SW 1271 (cell line): ENCODE data around the gene COL1A1.
A peak's percentile ranks its signal among the peaks of the same experiment; 100 is the strongest.

ENCODE experiments used
- DNase-seq, 2 experiments: peaks; one replicate each; lab custom pipeline; 2025; lab: John Stamatoyannopoulos, UW

Gene COL1A1

DNA sequence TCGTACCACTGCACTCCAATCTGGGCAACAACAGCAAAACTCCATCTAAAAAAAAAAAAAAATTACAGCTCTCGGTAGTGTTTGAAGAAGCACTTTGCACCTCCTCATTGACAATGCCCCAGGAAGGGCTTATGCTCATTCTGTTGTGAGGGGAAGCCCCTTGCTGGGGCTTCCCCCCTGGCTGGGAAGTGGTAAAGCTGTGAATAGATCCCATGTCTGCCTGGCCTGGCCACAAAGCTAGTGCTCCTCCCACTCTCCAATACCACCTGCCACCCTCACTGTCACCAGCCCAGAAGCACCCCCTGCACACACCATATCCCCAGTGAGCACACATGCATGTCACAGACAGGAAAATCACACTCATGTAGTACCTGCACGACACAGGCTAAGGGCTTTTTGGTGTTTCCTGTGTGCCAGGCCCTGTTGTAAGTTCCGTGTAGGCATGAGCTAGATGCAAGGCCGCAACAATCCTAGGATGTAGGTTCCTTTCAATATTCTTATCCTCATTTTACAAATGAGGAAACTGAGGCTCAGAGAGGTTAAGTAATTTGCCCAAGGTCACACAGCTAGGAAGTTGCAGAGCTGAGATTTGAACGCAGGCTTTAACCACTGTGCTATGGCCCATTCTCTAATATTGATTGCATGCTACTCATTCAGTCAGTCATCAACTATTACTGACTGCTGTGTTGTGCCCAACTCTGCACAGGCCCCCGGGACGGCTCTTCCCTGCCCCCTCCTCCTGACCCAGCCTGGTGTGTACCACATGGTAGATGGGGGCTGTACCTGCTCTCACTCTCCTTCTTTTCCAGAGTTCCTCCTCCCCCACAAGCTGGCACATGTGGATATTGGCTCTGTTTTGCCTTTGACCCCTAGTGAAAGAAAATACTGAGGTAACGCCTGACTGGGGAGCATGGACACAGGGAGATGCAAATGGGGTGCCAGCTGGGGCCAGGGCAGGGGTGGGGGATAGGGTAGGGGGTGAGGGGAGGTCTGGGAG is 11.9 kb upstream of the COL1A1 start:
- DNase-seq, result no peak

DNA sequence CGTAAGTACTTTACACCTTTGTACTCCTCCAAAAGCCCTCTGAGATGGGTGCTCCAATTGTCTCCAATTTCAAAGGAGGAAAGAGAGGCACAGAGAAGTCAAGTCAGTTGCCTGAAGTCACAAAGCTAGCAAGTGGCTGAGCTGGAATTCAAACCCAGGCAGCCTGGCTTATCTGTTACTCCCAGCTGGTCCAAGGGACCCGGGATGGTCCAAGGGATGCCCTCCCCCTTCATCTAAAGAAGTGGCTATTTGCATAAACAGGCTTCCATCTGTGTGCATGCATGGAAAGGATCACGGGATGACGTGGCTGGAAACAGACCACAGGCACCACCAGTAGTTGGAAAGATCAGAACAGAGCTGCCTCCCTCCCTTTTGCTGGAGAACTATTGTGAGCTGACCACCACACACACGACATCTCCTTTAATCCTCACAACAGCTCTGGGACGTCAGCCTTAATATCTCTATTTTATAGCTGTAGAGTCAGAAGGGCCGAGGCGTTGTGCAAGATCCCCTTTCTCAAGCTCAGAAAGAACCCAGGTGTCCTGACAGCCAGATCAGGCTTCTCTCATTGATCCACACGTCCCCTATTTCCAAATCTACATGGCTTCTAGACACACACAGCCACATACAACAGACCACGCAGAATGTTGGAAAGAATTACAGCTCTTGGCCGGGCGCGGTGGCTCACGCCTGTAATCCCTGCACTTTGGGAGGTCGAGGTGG is 10.9 kb upstream of the COL1A1 start:
- DNase-seq, result no peak

DNA sequence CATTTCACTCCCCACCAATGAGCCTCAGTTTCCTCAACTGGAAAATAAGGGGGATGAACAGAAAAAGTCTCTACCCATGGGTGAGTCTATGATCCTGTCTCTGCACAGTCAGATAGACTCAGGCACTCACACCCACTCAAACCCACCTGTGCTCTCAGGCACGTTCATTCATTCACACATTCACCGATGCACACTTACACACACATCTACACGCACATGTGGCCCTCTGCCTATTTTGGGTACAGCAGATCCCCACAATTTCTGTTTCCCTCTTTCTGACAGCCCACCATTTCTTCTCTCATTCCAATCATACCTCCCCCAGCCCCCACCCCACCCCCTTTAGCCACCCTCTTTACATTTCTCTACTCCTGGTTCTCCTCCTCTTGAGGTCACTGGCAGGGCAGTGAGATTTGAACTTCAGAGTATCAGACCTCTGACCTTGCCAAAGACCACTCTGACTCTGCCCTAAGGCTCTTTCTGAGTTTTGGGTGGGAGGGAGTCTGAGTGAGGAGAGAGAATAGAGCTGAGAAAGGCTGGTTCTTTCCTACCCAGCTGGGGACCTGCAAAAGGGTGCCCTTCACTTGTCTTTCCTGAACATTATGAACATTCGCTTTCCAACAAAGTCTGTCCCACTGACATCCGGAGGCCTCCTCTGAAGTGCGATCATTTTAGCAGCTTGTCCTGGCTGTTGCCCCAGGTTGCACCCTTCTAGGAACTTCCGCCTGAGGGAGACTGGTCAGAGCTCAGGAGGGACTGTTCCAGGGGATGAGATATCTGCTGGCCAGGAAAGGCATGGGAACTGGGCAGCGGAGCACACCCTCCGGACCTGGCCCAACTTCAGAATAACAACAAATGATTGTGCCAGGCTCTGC is 10.1 kb upstream of the COL1A1 start:
- DNase-seq, result no peak

DNA sequence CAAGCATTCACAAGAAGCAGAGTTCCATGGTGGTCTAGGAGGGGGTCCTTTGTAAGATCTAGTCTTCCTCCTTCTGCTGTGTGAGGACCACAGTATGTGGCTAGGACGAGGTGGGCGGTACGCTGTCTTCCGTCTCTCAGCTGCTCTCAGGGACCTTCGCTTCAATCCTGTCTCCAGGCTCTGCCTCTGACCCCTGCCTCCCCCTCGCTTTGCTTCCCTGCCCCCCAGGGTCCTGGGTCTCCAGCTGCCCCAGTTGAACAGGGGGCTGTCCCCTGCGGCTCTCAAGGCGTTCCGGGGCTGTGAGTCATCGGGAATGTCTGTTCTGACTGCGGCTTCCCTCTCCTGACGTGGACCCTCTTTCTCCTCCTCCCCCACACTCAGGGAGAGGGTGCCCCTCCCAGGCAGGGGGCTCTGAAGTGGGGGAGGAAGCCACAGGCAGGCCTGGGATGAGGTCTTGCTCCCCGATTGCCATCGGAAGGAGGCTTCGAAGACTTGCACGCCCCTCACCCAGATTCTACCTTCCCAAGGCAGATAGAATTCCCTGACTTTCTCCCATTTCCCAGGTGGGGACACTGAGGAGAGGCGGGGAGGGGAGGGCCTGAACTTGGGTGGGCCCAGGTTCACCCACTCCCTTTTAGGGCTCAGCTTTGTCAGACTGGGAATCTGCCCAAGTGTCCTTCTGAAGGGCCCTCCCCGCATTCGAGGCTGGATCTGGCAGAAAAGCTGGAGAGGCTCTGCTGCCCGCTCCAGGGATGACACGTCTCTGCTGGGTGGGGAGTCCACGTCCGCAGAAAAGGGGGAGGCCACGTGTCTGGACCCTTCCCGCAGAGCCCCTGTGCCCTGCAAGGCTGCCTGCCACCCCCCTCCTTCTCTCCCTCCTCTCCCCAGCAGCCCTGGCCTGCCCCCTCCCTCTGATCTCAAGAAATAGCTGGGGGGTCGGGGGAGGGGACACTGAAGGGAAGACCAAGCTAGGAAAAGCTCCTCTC is 9.1 kb upstream of the COL1A1 start:
- DNase-seq, result peak in 1 of 2 experiments; percentile 22

DNA sequence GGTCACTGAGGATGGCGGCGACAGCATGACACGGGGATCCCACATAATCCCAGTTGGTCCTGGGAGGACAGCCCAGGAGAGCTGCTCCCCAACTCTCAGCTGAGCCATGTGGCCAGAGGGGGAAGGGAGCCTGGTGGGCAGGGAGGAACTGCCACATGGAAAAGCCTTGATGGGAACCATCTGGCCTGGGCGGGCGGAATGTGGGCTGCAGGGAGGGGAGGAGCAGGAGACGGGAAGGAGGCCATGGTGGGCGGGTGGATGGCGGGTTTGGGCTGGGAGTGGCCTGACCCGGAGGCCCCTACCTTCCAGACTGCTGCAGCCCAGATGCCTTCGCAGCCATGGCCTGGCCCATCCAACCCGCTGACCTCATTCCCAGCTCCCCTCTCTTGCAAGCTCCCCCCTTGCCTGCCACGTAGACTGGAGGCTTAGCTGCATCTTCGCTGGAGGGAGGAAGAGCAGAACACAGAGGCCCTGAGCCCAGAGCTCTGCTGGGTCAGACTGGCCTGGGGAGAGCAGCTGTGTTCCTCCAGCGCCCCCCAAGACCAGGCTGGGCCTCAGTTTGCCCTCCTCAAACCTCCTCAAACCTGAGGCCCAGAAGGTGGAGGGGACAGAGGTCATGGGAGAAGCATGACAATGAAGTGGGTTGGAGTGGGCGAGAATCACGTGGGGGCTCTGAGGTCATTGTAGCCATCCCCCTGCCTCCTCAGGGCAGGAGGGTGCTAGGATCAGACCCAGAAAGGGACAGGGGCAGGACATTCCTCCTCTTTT is 8.2 kb upstream of the COL1A1 start:
- DNase-seq, result no peak

DNA sequence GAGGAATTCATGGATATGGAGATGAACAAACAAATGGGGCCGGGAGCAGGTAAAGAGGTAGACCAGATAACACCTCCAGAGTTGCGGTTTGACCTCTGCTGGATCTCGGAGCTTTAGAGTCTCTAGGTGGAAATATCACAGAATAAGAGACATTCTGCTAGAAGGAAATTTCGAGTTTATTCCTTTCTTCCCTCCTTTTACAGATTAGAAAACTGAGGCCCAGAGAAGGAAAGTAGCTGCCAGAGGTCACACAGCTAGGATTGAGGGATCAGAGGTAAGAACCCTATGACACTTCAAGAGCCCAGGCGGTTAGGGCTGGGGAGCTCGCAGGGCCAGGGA is 7.7 kb upstream of the COL1A1 start:
- DNase-seq, result no peak

DNA sequence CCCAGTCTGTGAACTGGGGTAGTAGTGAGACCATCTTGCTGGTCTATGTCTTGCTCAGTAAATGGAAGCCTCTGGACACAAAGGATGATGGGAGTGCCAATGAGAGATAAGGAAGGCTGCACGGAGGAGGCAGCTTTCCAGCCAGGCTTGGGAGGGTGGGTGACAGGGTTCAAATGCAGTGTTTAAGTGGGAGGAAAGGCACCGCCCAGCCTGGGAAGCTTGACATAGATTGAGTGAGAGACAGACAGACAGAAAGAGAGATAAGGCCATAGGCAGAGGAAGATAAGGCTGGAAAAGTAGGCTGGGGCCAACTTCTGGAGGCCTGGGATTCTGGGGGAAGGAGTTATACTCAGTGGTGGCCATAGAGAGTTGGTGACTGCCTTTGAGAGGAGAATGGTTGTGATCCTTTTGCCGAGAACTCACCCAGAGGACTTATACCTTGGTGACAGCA is 7.2 kb upstream of the COL1A1 start:
- DNase-seq, result no peak

DNA sequence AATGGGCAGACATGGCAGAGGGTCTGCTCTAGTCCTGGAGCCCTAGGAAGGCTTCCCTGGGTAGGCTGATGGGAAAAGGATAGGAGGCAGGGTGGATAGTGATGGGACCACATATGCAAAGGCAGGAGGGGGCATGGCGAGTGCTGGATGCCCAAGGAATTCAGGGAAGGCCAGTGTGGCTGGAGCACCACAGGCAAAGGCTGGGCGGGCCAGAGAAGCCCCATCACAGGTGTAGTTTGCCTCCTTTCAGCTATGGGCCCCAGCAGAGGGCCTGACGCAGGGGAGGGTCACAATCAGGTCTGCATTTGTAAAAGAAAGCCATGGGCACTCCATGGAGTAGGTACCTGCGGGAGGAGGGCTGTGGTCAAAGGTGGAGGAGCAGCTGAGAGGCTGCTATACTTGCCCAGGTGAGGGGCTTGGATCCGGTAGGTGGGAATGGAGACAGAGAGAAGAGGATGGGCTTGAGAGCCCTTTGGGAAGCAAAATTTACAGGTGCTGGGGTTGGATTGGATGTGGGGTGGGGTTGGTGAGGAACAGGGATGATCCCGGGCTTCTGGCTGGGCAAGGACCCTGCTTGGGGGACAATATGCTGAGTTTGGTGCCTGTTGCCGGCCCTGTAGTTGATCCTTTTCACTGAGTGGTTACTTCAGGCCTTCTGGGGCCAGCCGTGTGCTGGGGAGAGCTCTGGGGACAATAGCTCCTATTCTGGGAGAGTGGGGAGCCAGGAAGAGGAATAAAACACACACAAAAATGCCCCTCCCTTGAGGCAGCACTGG is 6.5 kb upstream of the COL1A1 start:
- DNase-seq, result no peak

DNA sequence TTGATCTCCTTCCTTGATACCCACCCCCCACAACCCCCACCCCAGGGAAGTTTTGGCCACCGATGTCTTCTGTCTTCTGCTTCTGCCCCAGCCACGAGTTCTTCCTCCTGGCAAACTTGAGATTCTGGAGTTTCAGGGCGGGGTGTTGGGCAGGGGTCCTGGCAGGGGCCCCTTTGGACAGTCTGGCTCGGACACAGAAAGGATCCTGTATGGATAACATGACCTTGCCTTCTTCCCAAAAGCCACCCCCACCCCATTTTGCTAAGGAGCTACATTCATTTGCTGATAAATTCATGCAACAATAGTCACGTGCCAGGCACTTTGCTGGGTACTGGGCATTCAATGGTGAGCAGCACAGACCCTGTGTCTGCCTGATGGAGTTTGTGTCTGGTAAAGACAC is 5.9 kb upstream of the COL1A1 start:
- DNase-seq, result no peak

DNA sequence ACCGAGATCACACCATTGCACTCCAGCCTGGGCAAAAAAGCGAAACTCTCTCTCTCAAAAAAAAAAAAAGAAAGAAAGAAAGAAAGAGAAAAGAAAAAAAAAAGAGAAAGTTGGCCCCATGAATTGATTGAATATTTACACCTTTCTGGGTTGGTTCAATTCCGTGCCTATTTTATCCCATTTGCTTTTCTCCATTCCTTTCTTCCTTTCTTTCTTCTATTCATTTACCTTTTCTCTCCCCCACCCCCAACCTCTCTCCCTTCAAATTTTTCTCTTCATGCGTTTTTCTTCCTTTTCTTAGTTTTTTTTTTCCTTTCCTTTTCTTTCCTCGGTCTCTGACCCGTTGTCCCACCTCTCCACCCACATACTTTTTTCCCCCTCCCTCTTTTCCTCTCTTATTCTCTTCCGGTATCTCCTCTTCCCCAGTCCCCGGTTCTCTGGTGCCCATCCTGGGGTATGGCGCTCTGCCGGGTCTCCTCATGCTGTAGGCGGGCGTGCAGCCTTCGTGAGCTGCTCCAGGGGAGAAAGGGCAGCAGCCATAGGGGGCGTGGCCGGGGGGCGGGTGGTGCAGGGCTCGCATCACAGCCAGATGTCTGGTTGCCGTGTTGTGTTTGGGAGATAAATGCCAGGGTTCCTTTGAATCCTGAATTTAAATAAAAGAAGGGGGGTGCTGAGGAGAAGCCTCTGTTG is 5.3 kb upstream of the COL1A1 start:
- DNase-seq, result no peak

DNA sequence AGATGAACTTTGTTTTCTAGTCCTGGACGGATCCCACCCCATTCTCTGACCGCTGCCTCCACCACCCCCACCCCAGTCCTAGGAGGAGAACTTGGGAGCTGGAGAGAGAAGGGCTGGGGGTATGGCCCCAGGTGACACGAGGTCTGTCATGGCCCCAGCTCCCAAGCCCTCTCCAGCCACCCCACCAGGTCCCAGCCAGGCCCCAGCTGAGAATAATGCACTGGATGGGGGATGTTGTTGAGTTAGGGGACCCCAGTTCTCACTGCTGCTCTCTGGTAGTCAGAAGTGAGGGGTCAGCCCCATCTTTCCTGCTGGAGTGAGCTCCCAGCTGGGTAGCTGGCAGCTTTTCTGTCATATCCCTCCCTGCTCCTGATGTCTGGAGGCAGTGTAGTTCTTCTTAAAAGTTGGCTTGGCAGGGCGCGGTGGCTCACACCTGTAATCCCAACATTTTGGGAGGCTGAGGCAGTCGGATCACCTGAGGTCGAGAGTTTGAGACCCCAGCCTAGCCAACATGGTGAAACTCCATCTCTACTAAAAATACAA is 4.6 kb upstream of the COL1A1 start:
- no peak for DNase-seq

DNA sequence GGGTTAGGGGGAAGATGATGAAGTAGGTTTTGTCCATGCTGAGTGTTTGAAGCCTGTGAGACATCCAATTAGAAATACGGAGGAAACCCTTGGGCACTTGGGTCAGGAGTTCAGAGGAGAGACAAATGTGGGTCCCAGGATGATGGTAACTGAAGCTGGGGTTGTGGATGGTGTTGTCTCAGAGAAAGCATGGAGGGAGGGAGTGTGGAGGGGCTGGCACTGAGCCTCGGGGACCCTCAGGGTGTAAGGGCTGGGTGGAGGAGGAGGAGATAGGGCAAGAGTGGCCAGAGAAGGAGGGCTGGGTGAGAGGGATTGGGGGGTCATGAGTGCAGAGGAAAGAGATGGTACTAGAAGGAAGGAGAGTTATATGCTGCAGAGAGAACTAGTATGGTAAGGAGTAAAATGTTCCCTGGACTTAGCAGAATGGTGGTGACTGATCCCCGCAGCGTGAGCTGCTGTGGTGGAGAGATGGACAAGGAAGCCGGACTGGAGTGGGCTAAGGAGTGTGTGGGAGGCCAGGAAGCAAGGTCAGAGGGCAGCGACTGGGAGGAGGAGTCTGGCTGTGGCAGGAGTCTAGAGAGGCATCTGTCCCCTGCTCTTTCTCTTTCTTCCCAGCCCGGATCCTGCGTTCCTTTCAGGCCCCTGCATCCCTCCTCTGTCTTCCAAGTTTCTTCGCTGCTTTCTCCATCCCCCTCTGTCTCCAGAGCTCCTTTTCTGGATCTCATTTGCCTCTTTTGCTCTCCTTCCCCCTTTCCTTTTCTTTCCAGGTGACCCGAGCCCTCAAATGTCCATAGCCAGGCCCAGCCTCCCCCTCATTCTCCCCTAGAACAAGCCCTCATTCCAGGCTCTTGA is 3.9 kb upstream of the COL1A1 start:
- no peak for DNase-seq

DNA sequence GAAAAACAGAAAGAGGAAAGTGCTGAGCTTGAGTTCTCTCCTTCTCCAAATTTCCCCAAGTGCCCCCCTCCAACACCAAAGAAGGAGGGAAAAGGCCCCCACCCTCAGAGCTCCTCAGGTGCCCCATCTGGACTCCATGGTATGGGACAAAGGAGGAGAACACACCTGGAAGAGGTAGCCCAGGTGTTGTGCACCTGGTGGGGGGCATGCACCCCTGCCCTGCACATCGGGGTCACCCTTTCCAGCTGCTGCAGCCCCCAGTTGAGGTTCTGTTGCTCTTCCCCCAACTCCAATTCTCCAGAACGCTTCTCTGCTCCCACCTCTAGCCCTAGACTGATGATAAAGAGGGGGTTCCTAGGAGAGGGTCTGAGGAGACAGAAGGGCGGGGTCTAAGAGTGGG is 3.0 kb upstream of the COL1A1 start:
- DNase-seq, result no peak

DNA sequence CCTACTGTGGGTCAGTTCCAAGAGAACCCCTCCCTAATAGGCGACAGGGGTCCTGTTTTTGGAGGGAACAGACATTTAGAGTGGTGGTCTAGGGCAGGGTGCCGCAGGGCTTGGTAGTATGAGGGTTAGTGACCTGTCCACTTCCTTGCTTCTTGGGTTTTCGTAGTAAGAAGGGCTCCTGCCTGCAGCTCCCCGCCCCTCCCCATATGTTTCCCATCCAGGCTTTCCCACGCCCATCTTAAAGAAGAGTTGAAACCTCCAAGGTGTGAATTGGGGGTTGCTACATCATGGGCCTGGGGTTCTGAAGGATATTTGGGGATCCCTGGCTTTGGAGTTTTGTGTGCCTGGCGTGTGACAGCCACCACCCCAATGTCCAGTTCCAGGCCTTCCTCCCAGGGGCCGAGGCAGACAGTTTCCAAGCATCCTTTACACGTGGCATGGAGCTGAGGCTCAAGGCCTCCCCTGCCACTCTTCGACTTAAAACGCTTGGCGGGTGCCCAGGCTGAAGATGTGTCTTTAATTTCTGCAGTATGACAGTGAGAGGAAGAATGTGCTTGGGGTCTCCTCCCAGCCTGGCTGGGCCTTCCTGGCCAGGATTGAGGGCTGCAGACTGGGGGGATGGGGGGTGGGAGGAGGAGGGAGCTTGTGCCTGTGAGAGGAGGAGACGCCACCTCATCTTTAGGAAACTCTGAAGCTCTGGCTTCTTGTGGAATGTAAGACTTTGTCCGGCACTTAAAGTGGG is 2.3 kb upstream of the COL1A1 start:
- no peak for DNase-seq

DNA sequence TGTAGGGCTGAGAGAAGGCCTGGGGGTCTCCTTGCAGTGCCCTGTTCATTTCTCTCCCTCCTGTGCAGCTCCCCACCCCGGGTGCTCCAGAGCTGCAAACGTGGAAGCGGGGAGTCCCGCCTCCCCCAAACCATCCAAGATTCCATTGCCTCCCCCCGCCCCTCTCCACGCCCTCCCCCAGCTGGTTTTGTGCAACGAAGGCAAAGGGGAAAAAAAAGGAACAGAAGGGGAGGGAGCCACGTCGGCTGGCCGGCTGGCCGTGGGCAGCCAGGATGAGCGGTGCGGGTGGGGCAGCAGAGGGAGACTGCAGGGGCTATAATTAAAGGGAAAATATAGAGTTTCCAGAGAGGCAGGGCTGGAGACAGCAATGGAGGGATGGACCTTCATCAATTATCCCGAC is 1.7 kb upstream of the COL1A1 start:
- DNase-seq, result no peak

DNA sequence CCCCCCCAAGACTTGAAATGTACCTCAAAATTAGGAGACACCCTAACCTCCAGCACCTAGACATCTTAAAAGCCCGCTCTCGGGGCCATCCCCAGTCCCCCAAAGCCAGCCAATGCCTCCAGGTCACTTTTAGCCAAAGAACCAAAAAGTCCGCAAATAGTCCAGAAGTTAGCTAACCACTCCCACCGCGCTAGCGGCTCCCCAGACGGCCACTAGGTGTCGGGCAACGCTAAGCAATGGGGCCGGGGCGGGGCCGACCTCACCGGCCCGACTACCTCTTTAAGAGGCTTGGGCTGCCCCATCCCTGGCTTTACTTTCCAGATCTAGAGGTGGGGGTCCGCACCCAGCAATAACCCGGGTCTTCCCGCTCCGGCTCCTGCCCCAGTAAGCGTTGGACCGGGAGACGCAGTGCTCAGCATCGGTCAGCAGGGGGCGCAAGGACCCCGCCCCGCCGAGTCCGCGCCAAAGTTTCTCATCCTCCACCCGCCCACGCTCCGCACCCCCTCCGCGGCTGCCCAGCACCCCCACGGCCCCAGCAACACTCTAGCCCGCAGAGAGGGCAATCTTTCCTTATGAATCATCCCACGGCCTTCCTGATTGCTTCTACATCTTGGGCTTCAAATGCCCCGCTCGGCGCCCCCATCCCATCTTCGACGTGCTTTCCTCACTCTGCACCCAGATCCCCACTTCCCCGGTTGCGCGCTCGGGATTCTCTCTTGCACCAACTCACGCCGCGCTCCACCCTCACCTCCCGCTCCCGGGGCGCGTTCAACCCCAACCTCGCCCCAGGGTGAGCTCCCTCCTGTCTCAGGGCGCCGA is 765 bp downstream of the COL1A1 start:
- peak; percentile 50 to 87 for DNase-seq
